HEK293 (cell line): ENCODE results near the gene ZNF768.
A peak's percentile ranks its signal among the peaks of the same experiment; 100 is the strongest.

Experiments used
- EGR2 ChIP-seq: fragments of 450-650 bp; formaldehyde crosslinking; IDR thresholded peaks from 2 replicates; pipeline ENCODE4 v1.5.1; 2016; ENCODE audit warnings: low read depth, missing biosample characterization, missing genetic modification characterization
- ELK4 ChIP-seq: IDR thresholded peaks from 2 replicates; pipeline ENCODE4 v1.6.1; 2011; ENCODE audit warnings: mild to moderate bottlenecking, low read depth, low read length, borderline replicate concordance
- KLF8 ChIP-seq: fragments of 450-650 bp; formaldehyde crosslinking; IDR thresholded peaks from 2 replicates; pipeline ENCODE4 v1.5.1; 2016; ENCODE audit warnings: missing biosample characterization, missing genetic modification characterization
- OSR2 ChIP-seq: fragments of 450-650 bp; formaldehyde crosslinking; IDR thresholded peaks from 2 replicates; pipeline ENCODE4 v1.5.1; 2016; ENCODE audit warnings: missing biosample characterization, missing genetic modification characterization
- PRDM10 ChIP-seq: fragments of 450-650 bp; formaldehyde crosslinking; IDR thresholded peaks from 2 replicates; pipeline ENCODE4 v1.5.1; 2016; ENCODE audit warnings: missing biosample characterization, missing genetic modification characterization
- RBAK ChIP-seq: fragments of 450-650 bp; formaldehyde crosslinking; IDR thresholded peaks from 2 replicates; pipeline ENCODE4 v1.5.1; 2016; ENCODE audit warnings: missing biosample characterization, missing genetic modification characterization
- SP3 ChIP-seq: fragments of 450-650 bp; formaldehyde crosslinking; IDR thresholded peaks from 2 replicates; pipeline ENCODE4 v1.5.1; 2016; ENCODE audit warnings: missing biosample characterization, missing genetic modification characterization
- TRIM28 ChIP-seq: IDR thresholded peaks from 2 replicates; pipeline ENCODE4 v1.6.1; 2011; ENCODE audit warnings: low read length, control low read depth, borderline replicate concordance
- YY1 ChIP-seq: fragments of 450-650 bp; formaldehyde crosslinking; IDR thresholded peaks from 2 replicates; pipeline ENCODE4 v1.5.1; 2018; ENCODE audit warnings: missing biosample characterization, missing genetic modification characterization
- ZBTB17 ChIP-seq: fragments of 450-650 bp; formaldehyde crosslinking; IDR thresholded peaks from 2 replicates; pipeline ENCODE4 v1.5.1; 2016; ENCODE audit warnings: missing biosample characterization, missing genetic modification characterization
- ZBTB21 ChIP-seq: fragments of 450-650 bp; formaldehyde crosslinking; IDR thresholded peaks from 2 replicates; pipeline ENCODE4 v1.5.1; 2017; ENCODE audit warnings: missing biosample characterization, missing genetic modification characterization
- ZBTB48 ChIP-seq: fragments of 450-650 bp; formaldehyde crosslinking; IDR thresholded peaks from 2 replicates; pipeline ENCODE4 v1.5.1; 2016; ENCODE audit warnings: missing biosample characterization, missing genetic modification characterization
- ZBTB7A ChIP-seq: fragments of 450-650 bp; formaldehyde crosslinking; IDR thresholded peaks from 2 replicates; pipeline ENCODE4 v1.5.1; 2016; ENCODE audit warnings: low read depth, missing biosample characterization, missing genetic modification characterization
- ZFP41 ChIP-seq: fragments of 450-650 bp; formaldehyde crosslinking; IDR thresholded peaks from 2 replicates; pipeline ENCODE4 v1.5.1; 2016; ENCODE audit warnings: missing biosample characterization, missing genetic modification characterization, borderline replicate concordance
- ZNF10 ChIP-seq: fragments of 450-650 bp; formaldehyde crosslinking; IDR thresholded peaks from 2 replicates; pipeline ENCODE4 v1.5.1; 2017; ENCODE audit warnings: missing biosample characterization, missing genetic modification characterization
- ZNF24 ChIP-seq: fragments of 450-650 bp; formaldehyde crosslinking; IDR thresholded peaks from 2 replicates; pipeline ENCODE4 v1.5.1; 2016; ENCODE audit warnings: missing biosample characterization, missing genetic modification characterization
- ZNF280D ChIP-seq: fragments of 450-650 bp; formaldehyde crosslinking; IDR thresholded peaks from 2 replicates; pipeline ENCODE4 v1.5.1; 2016; ENCODE audit warnings: missing biosample characterization, missing genetic modification characterization
- ZNF302 ChIP-seq: fragments of 450-650 bp; formaldehyde crosslinking; IDR thresholded peaks from 2 replicates; pipeline ENCODE4 v1.5.1; 2016; ENCODE audit warnings: missing biosample characterization, missing genetic modification characterization, low read depth
- ZNF311 ChIP-seq: fragments of 450-650 bp; formaldehyde crosslinking; IDR thresholded peaks from 2 replicates; pipeline ENCODE4 v1.5.1; 2017; ENCODE audit warnings: missing biosample characterization, missing genetic modification characterization, borderline replicate concordance
- ZNF335 ChIP-seq: fragments of 450-650 bp; formaldehyde crosslinking; conservative IDR thresholded peaks from 2 replicates; pipeline ENCODE4 v1.5.1; 2016; ENCODE audit warnings: missing biosample characterization, missing genetic modification characterization
- ZNF362 ChIP-seq: fragments of 450-650 bp; formaldehyde crosslinking; IDR thresholded peaks from 2 replicates; pipeline ENCODE4 v1.5.1; 2016; ENCODE audit warnings: missing biosample characterization, missing genetic modification characterization
- ZNF513 ChIP-seq: fragments of 450-650 bp; IDR thresholded peaks from 2 replicates; pipeline ENCODE4 v1.5.1; 2018; ENCODE audit warnings: missing biosample characterization, missing genetic modification characterization
- ZNF610 ChIP-seq: fragments of 450-650 bp; formaldehyde crosslinking; IDR thresholded peaks from 2 replicates; pipeline ENCODE4 v1.5.1; 2016; ENCODE audit warnings: missing biosample characterization, missing genetic modification characterization, borderline replicate concordance
- ZNF639 ChIP-seq: fragments of 450-650 bp; formaldehyde crosslinking; IDR thresholded peaks from 2 replicates; pipeline ENCODE4 v1.5.1; 2016; ENCODE audit warnings: missing biosample characterization, missing genetic modification characterization
- ZNF768 ChIP-seq: fragments of 450-650 bp; formaldehyde crosslinking; IDR thresholded peaks from 2 replicates; pipeline ENCODE4 v1.5.1; 2018; ENCODE audit warnings: missing biosample characterization, mild to moderate bottlenecking, missing genetic modification characterization
- ZNF837 ChIP-seq: fragments of 450-650 bp; formaldehyde crosslinking; IDR thresholded peaks from 2 replicates; pipeline ENCODE4 v1.5.1; 2016; ENCODE audit warnings: missing biosample characterization, missing genetic modification characterization
- ZSCAN23 ChIP-seq: fragments of 450-650 bp; formaldehyde crosslinking; IDR thresholded peaks from 2 replicates; pipeline ENCODE4 v1.5.1; 2016; ENCODE audit warnings: missing biosample characterization, missing genetic modification characterization

ZNF768 gene

GRCh38 chr16:30526823-30527634 lies 663 bp upstream of the ZNF768 start (continued):
- peak; percentile 88; the same call in 1 of the 2 replicates for TF ChIP-seq PRDM10
- TF ChIP-seq ZNF639 = peak; percentile 89
- no peak for TF ChIP-seq ZNF362
- no peak for TF ChIP-seq RBAK
- no peak for TF ChIP-seq ZNF302 (tag by site-specific recombination)
- no peak for TF ChIP-seq ZNF280D (tag by site-specific recombination)
- TF ChIP-seq ZNF335 = peak; percentile 98
- TF ChIP-seq ZBTB7A (tag by site-specific recombination) = peak; percentile 98
- no peak for TF ChIP-seq ZFP41 (tag by site-specific recombination)
- TF ChIP-seq ZSCAN23 (tag by site-specific recombination) = peak; percentile 84; the same call in 1 of the 2 replicates
- TF ChIP-seq ZNF768 (tag by site-specific recombination) = peak; percentile 8; the same call in 1 of the 2 replicates
- TF ChIP-seq KLF8 (tag by site-specific recombination) = peak; percentile 94
- TF ChIP-seq ZBTB48 (tag by site-specific recombination) = peak; percentile 75
- TF ChIP-seq ZBTB21 = peak; percentile 69
- peak; percentile 91 for TF ChIP-seq ZNF24 (tag by site-specific recombination)
- peak; percentile 13; the same call in 1 of the 2 replicates for TF ChIP-seq OSR2 (tag by site-specific recombination)
- peak; percentile 48; the same call in 1 of the 2 replicates for TF ChIP-seq ZNF513 (tag by site-specific recombination)
- peak; percentile 39; the same call in 1 of the 2 replicates for TF ChIP-seq TRIM28
- no peak for TF ChIP-seq ELK4
- TF ChIP-seq ZNF610 (tag by site-specific recombination) = peak; percentile 95
- peak; percentile 51; the same call in 1 of the 2 replicates for TF ChIP-seq ZNF837 (tag by site-specific recombination)
- peak; percentile 77 for TF ChIP-seq EGR2
- TF ChIP-seq ZBTB17 (tag by site-specific recombination) = peak; percentile 92; the same call in 1 of the 2 replicates
- TF ChIP-seq ZNF311 (tag by site-specific recombination) = no peak
- TF ChIP-seq SP3 (tag by site-specific recombination) = peak; percentile 94
- TF ChIP-seq YY1 = peak; percentile 70
- 0 out of 2 replicates have a peak, but pooled peaks have one; percentile 27 for TF ChIP-seq ZNF10 (tag by site-specific recombination)
